ENCODE measurements around the gene PRSS23. TPM values are rescaled to one million over a fixed set of nuclear protein-coding genes. Genes with fewer than 3 reads are reported as not detected.
A peak's percentile ranks its signal among the peaks of the same experiment; 100 is the strongest.

The PRSS23 gene
- total RNA-seq, 1 experiment from 2014 or later: 355 TPM

DNA sequence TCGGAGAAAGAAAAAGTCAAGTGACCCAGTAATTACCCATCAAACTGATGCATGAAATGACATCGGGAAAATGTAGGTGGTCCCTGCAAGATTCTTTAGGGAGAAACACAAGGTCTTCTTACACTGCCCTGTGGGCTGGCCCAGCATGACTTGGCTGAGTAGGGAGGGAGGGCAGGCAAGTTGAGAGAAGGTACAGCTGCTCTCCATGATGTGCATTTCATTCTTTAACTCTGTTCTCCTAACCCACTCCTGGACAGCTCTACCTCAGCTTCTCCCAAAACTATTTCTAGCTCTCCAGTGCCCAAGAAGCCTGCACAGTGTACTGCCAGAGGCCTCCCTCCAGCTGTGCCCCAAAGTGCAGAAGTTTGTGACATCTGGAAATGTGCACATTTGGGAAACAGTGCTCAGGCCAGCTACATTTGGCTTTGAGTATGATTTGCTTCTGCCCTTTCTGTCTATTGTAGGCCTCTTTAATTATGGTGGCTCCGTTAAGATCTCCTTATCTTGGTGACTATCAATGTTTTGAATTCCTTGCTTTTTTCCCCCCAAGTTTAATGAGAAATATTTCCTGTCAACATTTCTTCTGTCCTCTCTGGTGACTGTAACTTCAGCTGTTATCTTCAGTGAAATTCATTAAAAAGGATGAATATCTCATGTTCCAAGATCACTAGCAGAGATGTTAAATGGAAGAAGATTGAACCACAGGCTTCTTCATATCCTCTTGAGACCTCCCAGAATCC is 26.7 kb upstream of the PRSS23 start:
- POLR2A ChIA-PET: no interaction called here
- Histone ChIP-seq H3K4me1 (ENCODE audit: control insufficient read depth, insufficient read depth, low read length) (no peaks in the 10 kb centered on the region), H3K27me3 (ENCODE audit: control insufficient read depth, insufficient read depth, low read length) (no peaks in the 10 kb centered on the region), H3K27ac (ENCODE audit: low read length) (0 out of 2 replicates have a peak overlapping the region, but pooled peaks have one; percentile 10), H3K36me3 (ENCODE audit: control insufficient read depth, insufficient read depth, low read length) (no peaks in the 10 kb centered on the region), H3K9me3 (ENCODE audit: control insufficient read depth, insufficient read depth, low read depth, low read length) (no peaks in the 10 kb centered on the region), H3K4me3 (ENCODE audit: low read depth in 2 of 2, low read length in 2 of 2) (no peak overlapping the region)
- ATAC-seq (peak; percentile 42; the same call in 1 of the 2 replicates), DNase-seq (ENCODE audit: low read depth, low spot score) (no peak)
- in situ Hi-C loops (cut with HindIII; ENCODE audit: low pct_unique_long_range_greater_than_20kb, low sequenced_read_pairs): no loop called here
- BruUV-seq (replicated peaks): no TSS peak
- TF ChIP-seq, protein P1, sequence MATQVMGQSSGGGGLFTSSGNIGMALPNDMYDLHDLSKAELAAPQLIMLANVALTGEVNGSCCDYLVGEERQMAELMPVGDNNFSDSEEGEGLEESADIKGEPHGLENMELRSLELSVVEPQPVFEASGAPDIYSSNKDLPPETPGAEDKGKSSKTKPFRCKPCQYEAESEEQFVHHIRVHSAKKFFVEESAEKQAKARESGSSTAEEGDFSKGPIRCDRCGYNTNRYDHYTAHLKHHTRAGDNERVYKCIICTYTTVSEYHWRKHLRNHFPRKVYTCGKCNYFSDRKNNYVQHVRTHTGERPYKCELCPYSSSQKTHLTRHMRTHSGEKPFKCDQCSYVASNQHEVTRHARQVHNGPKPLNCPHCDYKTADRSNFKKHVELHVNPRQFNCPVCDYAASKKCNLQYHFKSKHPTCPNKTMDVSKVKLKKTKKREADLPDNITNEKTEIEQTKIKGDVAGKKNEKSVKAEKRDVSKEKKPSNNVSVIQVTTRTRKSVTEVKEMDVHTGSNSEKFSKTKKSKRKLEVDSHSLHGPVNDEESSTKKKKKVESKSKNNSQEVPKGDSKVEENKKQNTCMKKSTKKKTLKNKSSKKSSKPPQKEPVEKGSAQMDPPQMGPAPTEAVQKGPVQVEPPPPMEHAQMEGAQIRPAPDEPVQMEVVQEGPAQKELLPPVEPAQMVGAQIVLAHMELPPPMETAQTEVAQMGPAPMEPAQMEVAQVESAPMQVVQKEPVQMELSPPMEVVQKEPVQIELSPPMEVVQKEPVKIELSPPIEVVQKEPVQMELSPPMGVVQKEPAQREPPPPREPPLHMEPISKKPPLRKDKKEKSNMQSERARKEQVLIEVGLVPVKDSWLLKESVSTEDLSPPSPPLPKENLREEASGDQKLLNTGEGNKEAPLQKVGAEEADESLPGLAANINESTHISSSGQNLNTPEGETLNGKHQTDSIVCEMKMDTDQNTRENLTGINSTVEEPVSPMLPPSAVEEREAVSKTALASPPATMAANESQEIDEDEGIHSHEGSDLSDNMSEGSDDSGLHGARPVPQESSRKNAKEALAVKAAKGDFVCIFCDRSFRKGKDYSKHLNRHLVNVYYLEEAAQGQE (IDR thresholded peaks at IDR 0.05; ENCODE audit: insufficient read depth in 1 of 2, low read depth in 2 of 2, low read length in 1 of 2): no peak
- TF ChIP-seq, protein P2, sequence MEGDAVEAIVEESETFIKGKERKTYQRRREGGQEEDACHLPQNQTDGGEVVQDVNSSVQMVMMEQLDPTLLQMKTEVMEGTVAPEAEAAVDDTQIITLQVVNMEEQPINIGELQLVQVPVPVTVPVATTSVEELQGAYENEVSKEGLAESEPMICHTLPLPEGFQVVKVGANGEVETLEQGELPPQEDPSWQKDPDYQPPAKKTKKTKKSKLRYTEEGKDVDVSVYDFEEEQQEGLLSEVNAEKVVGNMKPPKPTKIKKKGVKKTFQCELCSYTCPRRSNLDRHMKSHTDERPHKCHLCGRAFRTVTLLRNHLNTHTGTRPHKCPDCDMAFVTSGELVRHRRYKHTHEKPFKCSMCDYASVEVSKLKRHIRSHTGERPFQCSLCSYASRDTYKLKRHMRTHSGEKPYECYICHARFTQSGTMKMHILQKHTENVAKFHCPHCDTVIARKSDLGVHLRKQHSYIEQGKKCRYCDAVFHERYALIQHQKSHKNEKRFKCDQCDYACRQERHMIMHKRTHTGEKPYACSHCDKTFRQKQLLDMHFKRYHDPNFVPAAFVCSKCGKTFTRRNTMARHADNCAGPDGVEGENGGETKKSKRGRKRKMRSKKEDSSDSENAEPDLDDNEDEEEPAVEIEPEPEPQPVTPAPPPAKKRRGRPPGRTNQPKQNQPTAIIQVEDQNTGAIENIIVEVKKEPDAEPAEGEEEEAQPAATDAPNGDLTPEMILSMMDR (IDR thresholded peaks at IDR 0.05): no peak
- TF ChIP-seq TCF7L2 (IDR thresholded peaks at IDR 0.05; ENCODE audit: low read depth, low read length) (no peak), SIN3A (IDR thresholded peaks at IDR 0.05; ENCODE audit: borderline replicate concordance, insufficient read depth, low read depth, low read length) (no peak), POLR2AphosphoS5 (IDR thresholded peaks at IDR 0.05; ENCODE audit: low read depth, low read length) (no peak)
- intact Hi-C loops (cut with micrococcal nuclease; ENCODE audit: unreplicated experiment): no loop called here
- CTCF ChIA-PET: no interaction called here

DNA sequence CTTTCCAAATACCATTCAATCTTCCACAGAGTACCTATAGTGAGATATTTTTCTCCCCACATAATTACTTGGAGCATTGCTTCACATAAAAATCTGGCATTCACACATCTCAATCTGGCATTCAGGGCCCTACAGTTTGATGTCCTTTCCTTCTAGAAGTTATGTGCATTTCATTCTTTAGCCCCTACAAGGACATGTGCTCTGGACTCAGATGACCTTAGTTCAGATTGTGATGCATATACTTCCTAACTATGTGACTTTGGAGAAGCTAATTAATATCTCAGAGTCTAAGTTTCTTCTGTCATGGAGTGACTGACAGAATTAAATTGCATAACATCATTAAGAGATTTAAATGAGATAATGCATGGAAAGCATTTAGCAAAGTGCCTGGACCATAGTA is 25.9 kb upstream of the PRSS23 start:
- Histone ChIP-seq H3K36me3 (ENCODE audit: control insufficient read depth, insufficient read depth, low read length) (no peaks in the 10 kb centered on the region), H3K27ac (ENCODE audit: low read length) (no peak overlapping the region; the same call in 1 of the 2 replicates), H3K4me3 (ENCODE audit: low read depth in 2 of 2, low read length in 2 of 2) (no peak overlapping the region), H3K4me1 (ENCODE audit: control insufficient read depth, insufficient read depth, low read length) (no peaks in the 10 kb centered on the region), H3K9me3 (ENCODE audit: control insufficient read depth, insufficient read depth, low read depth, low read length) (no peaks in the 10 kb centered on the region), H3K27me3 (ENCODE audit: control insufficient read depth, insufficient read depth, low read length) (no peaks in the 10 kb centered on the region)
- TF ChIP-seq SIN3A (IDR thresholded peaks at IDR 0.05; ENCODE audit: borderline replicate concordance, insufficient read depth, low read depth, low read length) (no peak), POLR2AphosphoS5 (IDR thresholded peaks at IDR 0.05; ENCODE audit: low read depth, low read length) (no peak), TCF7L2 (IDR thresholded peaks at IDR 0.05; ENCODE audit: low read depth, low read length) (no peak)
- TF ChIP-seq, protein P2 (IDR thresholded peaks at IDR 0.05): no peak
- TF ChIP-seq, protein P1 (IDR thresholded peaks at IDR 0.05; ENCODE audit: insufficient read depth in 1 of 2, low read depth in 2 of 2, low read length in 1 of 2): no peak
- intact Hi-C loops (cut with micrococcal nuclease; ENCODE audit: unreplicated experiment): no loop called here
- no peak for DNase-seq (ENCODE audit: low read depth, low spot score)
- in situ Hi-C loops (cut with HindIII; ENCODE audit: low pct_unique_long_range_greater_than_20kb, low sequenced_read_pairs): no loop called here
- ChIA-PET POLR2A (no interaction called here), CTCF (no interaction called here)
- ATAC-seq: no peak
- no TSS peak for BruUV-seq (replicated peaks)

Data from Panc1 (cell line).